SU-DHL-6 (cell line): ENCODE data around the gene ZFP36L1.

Experiments
- H2AFZ ChIP-seq: fragments of 200-600 bp; sonication (generic); 2 replicates; pipeline ENCODE4 v1.6.1; 2014; ENCODE audit warnings: low read depth, mild to moderate bottlenecking, moderate library complexity, mixed read lengths, antibody characterized with exemption, low read length; ENCODE audit not compliant: severe bottlenecking
- H3F3A ChIP-seq: fragments of 200-600 bp; shearing (Covaris generic); 2 replicates; pipeline ENCODE4 v1.6.0; 2016; ENCODE audit warnings: antibody characterized with exemption, mild to moderate bottlenecking; ENCODE audit not compliant: insufficient read depth
- H3K27ac ChIP-seq: fragments of 200-600 bp; sonication (generic); 2 replicates; pipeline ENCODE4 v1.5.1; 2016; ENCODE audit warnings: low read depth, mild to moderate bottlenecking, low read length, moderate library complexity, mixed read lengths
- H3K27me3 ChIP-seq: fragments of 200-600 bp; sonication (generic), shearing (Covaris generic); 2 replicates; pipeline ENCODE4 v1.6.0; 2014; ENCODE audit warnings: mild to moderate bottlenecking, low read length
- H3K36me3 ChIP-seq: fragments of 200-600 bp; sonication (generic); 2 replicates; pipeline ENCODE4 v1.6.1; 2014; ENCODE audit warnings: mild to moderate bottlenecking, low read length, mixed read lengths
- H3K4me2 ChIP-seq: fragments of 300-600, 200-600 bp; shearing (Covaris generic), sonication (generic); 2 replicates; pipeline ENCODE4 v1.6.0; 2014; ENCODE audit warnings: low read length, low read depth, mild to moderate bottlenecking; ENCODE audit not compliant: poor library complexity, severe bottlenecking
- H3K4me3 ChIP-seq: fragments of 200-600 bp; sonication (generic); 2 replicates; pipeline ENCODE4 v1.5.1; 2014; ENCODE audit warnings: antibody characterized with exemption, low read length, mild to moderate bottlenecking, mixed read lengths; ENCODE audit not compliant: insufficient read depth, poor library complexity, severe bottlenecking
- H3K79me2 ChIP-seq: fragments of 200-600 bp; sonication (generic); 2 replicates; pipeline ENCODE4 v1.6.1; 2014; ENCODE audit warnings: mild to moderate bottlenecking, low read length, moderate library complexity; ENCODE audit not compliant: insufficient read depth
- H3K9ac ChIP-seq: fragments of 200-600 bp; sonication (generic); 2 replicates; pipeline ENCODE4 v1.7.0; 2014; ENCODE audit warnings: mild to moderate bottlenecking, low read length
- H3K9me2 ChIP-seq: fragments of 200-600 bp; sonication (generic); replicated peaks from 2 replicates; pipeline ENCODE4 v1.6.1; 2014; ENCODE audit warnings: low read length; ENCODE audit not compliant: insufficient read depth
- H3K9me3 ChIP-seq: fragments of 200-600 bp; sonication (generic); 2 replicates; pipeline ENCODE4 v1.6.1; 2014; ENCODE audit warnings: low read length, mixed read lengths; ENCODE audit not compliant: insufficient read depth
- H4K20me1 ChIP-seq: fragments of 200-600 bp; sonication (generic); 2 replicates; pipeline ENCODE4 v1.6.1; 2014; ENCODE audit warnings: low read depth, mild to moderate bottlenecking, antibody characterized with exemption, low read length, moderate library complexity, mixed read lengths
- CTCF ChIP-seq: fragments of 200-600 bp; sonication (generic); IDR thresholded peaks from one replicate; pipeline ENCODE4 v1.5.1; 2017; ENCODE audit warnings: antibody characterized with exemption, mild to moderate bottlenecking, low read length, moderate library complexity; ENCODE audit not compliant: insufficient read depth, poor library complexity, severe bottlenecking
- EZH2phosphoT487 ChIP-seq: fragments of 200-600 bp; sonication (generic), shearing (Covaris generic); conservative IDR thresholded peaks from 2 replicates; pipeline ENCODE4 v1.6.1; 2018; ENCODE audit warnings: mild to moderate bottlenecking, antibody characterized with exemption, low read length, moderate library complexity, mixed read lengths

ZFP36L1 gene

GRCh38 chr14:68756734-68757133 lies 36.1 kb downstream of the ZFP36L1 start:
- Histone ChIP-seq H3K4me3 (no peak overlapping the region), H3K27ac (no peak overlapping the region), H3K79me2 (no peaks in the 10 kb centered on the region), H3K9ac (no peak overlapping the region), H3K27me3 (no peaks in the 10 kb centered on the region), H2AFZ (no peak overlapping the region), H3F3A (no peaks in the 10 kb centered on the region), H4K20me1 (no peaks in the 10 kb centered on the region), H3K9me2 (no peaks in the 10 kb centered on the region), H3K4me2 (no peak overlapping the region), H3K9me3 (no peaks in the 10 kb centered on the region), H3K36me3 (no peaks in the 10 kb centered on the region)
- TF ChIP-seq EZH2phosphoT487 (no peak), CTCF (no peak)

- Histone ChIP-seq H3K27me3 (no peaks in the 10 kb centered on the region), H3F3A (no peaks in the 10 kb centered on the region), H3K27ac (no peak overlapping the region), H3K9me3 (no peaks in the 10 kb centered on the region), H4K20me1 (no peaks in the 10 kb centered on the region), H3K36me3 (no peaks in the 10 kb centered on the region), H2AFZ (no peak overlapping the region), H3K9me2 (no peaks in the 10 kb centered on the region), H3K9ac (no peak overlapping the region), H3K4me3 (no peak overlapping the region), H3K79me2 (no peaks in the 10 kb centered on the region), H3K4me2 (no peak overlapping the region)
- TF ChIP-seq CTCF (no peak), EZH2phosphoT487 (no peak)
Observed at GRCh38 chr14:68756000-68756481, 36.8 kb downstream of the ZFP36L1 start.

- Histone ChIP-seq H3K4me3 (no peak overlapping the region), H3K36me3 (no peaks in the 10 kb centered on the region), H3K9me3 (no peaks in the 10 kb centered on the region), H3K4me2 (no peak overlapping the region), H3F3A (no peaks in the 10 kb centered on the region), H3K9me2 (no peaks in the 10 kb centered on the region), H3K27ac (no peak overlapping the region), H4K20me1 (no peaks in the 10 kb centered on the region), H3K27me3 (no peaks in the 10 kb centered on the region), H2AFZ (no peak overlapping the region), H3K9ac (no peak overlapping the region), H3K79me2 (no peaks in the 10 kb centered on the region)
- TF ChIP-seq EZH2phosphoT487: no peak
- no peak for TF ChIP-seq CTCF
Observed at GRCh38 chr14:68755016-68755353, 37.9 kb downstream of the ZFP36L1 start.

- Histone ChIP-seq H3F3A (no peaks in the 10 kb centered on the region), H3K27me3 (no peaks in the 10 kb centered on the region), H3K27ac (no peak overlapping the region), H3K9me2 (no peaks in the 10 kb centered on the region), H2AFZ (no peak overlapping the region), H3K4me2 (no peak overlapping the region), H3K79me2 (no peaks in the 10 kb centered on the region), H3K4me3 (no peak overlapping the region), H4K20me1 (no peaks in the 10 kb centered on the region), H3K9me3 (no peaks in the 10 kb centered on the region), H3K9ac (no peak overlapping the region), H3K36me3 (no peaks in the 10 kb centered on the region)
- TF ChIP-seq CTCF (no peak), EZH2phosphoT487 (no peak)
Observed at GRCh38 chr14:68753690-68754089, 39.2 kb downstream of the ZFP36L1 start.
